ENCODE measurements around the gene PDE4D.
"Not testable (repeated sequence)": the region's sequence is repeated elsewhere in the genome, so short reads cannot be mapped to it uniquely, and the experiment has no call there.

PDE4D gene

DNA sequence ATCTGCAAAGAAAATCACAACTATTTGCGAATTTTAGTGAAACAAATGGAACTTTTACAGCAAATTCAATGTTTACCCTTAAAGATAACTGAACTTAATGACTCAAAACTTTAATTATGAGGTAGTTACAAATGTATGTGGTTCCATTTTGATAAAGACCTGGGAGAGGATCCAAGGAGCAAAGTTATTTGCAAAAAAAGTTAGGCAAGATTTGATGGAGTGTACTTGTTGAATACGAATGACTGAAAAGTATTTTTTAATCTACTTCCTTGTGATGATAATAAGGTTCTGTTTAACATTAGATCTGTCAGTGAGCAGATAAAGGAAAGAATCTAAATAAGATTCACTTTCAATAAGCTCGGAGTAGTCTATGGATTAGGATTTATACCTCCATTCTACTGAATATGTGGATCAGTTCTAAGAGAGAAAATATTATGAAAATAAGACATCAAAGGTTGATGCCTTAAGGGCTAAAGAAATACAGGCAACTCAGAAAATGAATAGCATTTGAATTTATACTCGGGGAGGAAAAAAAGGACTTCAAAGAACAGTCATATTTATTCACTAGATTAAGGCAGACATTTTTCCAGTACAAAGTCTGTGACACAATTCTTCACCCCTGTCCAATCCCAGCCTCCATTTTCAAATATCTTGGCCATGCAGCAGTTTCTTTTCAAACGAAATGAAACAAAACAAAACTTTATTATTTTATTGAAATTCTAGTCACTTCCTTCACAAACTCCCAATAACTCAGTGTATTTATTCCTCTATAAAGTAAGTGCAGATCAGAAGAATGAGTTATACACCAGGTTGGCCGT is 199.8 kb downstream of the PDE4D start:
- no peak for DNase-seq

GRCh38 chr5:59685793-59686192 is 207.7 kb downstream of the PDE4D start:
- no peak for DNase-seq

DNA sequence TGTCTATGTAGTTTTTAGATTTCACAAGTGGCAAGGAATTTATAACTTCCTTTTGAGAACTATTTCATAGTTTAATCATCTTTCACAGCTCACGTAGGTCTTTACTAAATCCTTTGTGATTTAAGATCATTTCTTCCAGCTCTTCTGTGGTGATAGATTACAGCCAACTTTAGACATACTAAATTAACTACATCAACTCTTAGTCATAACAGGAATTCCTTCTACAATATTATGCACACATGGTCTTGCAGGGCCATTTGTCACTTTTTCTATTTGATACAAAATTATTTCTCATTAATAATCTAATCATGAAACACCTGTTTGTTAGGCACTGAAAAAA is 208.4 kb downstream of the PDE4D start:
- no peak for DNase-seq

DNA sequence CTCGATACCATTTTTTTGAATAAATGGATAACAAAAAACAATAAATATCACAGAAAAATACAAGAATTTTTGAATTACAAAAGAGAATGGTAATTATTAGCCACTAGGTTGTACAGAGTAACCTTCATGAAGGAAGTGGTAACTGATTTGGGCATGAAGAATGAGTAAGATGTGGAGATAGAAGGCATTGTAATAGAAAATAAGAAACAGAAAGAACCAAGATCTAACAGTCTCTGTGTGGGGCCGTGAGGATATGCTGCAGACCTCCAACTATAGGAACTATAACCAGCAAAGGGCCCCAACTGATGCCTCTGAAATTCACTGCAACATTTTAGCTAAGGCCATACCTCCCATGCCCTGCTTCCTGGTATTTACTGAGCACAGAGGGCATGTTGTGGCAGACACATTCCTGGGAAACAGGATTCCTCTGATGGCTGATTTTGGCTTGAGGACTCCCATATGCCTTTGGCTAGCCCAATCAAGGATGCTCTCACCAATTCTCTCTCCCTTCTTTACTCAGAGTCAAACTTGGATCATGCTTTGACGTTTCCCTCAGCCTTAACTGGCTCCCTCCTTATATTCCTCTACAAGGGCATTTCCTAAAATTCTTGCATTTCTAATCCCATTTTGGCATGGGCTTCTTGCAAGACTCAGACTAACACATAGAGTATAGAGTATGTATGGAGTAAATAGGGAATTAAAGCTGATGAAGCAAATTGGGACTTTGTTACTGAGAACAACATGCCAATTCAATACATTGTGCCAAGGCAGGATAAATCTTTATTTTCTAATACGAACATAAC is 208.9 kb downstream of the PDE4D start:
- no peak for DNase-seq

GRCh38 chr5:59683311-59683710 is 210.2 kb downstream of the PDE4D start:
- DNase-seq: no peak

GRCh38 chr5:59682542-59682941 is 211.0 kb downstream of the PDE4D start:
- no peak for DNase-seq

- no peak for DNase-seq
These were observed 214.6 kb downstream of the PDE4D start for GRCh38 chr5:59678943-59679342.

- DNase-seq: no peak
These were observed 218.8 kb downstream of the PDE4D start for GRCh38 chr5:59674763-59675162.

DNA sequence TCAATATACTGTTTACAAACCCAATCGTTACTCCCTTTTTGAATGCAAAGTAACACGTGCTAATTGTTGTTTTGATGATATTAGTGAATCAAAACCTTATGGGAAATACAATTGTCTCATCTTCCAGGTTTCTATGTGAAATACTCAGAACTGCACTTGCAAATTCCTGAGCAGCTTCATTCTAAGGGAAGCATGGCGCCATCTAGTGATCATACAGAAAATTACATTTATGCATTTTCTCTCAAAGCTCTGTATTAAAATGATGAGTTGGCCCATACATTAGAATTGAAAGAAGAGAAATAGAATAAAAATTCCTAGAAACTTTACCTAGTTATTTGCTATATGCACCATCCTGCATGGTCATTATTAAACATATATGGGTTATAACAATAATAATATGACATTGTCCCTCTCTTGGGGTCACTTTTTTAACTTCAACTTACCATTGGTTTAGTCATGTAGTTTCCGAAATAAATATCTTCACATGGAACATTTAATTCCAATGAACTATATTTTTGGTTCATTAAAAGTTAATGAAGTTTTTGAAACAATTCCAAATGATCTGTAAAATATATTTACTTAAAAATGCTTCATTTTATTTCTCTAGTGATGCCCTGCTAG is 220.0 kb downstream of the PDE4D start:
- no peak for DNase-seq

DNA sequence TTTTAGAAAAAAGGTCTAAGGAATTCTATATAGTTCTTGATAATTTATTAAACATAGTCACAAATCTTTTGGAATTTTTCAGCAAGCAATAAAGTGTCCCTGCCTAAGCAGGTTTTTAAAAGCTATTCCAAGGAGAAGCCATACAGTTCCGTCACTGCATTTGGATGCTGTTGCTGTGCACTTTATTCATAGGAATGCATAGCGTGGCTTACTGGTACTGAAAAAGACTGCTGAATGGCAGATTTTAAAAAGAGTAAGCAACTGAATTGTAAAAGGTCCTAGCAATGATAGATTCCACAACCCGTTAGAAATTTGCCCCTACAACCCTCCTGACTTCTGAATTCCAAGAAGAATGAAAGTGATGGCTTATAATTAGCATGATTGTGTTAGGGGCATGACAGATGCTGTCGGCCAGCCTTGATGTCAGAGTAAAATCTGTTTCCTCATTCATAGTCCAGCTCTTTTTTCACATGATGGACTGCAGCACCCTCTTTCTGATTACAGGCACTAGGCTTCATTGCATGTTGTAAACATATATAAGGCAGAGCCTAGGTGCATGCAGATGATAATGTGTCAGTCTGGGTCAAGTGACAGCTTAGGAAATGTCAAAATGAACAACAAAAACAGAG is 227.0 kb downstream of the PDE4D start:
- DNase-seq: no peak

GRCh38 chr5:59665832-59666203 is 227.7 kb downstream of the PDE4D start:
- DNase-seq: not testable (repeated sequence)

DNA sequence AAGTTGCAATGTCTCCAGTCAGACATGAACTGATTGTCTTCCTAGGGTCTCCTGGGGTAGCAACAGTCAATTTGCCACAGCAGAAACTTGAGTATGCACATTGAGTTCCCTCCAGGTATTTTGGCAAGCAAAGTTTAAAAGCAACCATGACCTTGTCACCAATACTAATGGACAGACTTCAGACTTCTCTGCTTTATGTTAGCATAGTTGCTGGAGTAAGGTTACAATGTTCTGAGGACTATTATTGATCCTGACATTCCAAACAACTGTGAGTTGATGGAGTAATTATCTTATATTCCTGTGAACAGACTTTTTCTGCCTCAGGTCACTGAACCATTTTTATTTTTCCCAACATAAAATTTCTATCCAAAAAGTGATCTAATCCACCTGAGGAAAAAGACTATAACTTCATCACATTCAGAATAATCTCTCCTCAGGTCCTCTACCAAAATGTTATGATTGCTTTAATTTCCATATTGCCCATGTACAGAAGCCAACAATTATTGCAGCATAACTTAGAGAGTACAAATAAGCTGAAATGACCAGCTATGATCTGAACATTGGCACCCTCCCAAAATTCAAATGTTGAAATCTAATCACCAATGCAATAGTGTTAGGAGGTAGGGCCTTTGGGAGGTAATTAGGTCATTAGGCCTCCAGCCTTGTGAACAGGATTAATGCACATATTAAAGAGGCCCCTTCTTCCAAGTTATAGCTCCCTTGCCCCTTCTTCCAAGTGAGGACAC is 228.3 kb downstream of the PDE4D start:
- no peak for DNase-seq

- no peak for DNase-seq
These were observed 231.4 kb downstream of the PDE4D start for GRCh38 chr5:59661954-59662615.

GRCh38 chr5:59661311-59661710 is 232.2 kb downstream of the PDE4D start:
- no peak for DNase-seq

GRCh38 chr5:59660737-59661136 is 232.8 kb downstream of the PDE4D start:
- DNase-seq: no peak

- DNase-seq: no peak
These were observed 236.9 kb downstream of the PDE4D start for GRCh38 chr5:59656351-59657254.

- no peak for DNase-seq
These were observed 237.7 kb downstream of the PDE4D start for GRCh38 chr5:59655693-59656309.

DNA sequence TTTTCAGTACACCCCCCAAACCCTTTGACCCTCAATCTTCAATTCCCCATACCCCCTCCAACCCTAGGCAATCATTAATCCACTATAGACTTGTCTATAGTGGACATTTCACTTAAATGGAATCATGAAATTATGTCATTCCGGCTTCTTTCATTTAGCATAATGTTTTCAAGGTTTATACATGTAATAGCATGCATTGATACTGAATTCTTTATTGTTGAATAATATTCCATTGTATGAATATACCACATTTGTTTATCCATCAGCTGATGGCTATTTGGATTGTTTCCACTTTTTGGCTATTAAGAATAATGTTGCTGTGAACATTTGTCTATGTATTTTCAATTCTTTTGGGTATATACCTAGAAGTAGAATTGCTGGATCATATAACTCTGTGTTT is 238.8 kb downstream of the PDE4D start:
- no peak for DNase-seq

DNA sequence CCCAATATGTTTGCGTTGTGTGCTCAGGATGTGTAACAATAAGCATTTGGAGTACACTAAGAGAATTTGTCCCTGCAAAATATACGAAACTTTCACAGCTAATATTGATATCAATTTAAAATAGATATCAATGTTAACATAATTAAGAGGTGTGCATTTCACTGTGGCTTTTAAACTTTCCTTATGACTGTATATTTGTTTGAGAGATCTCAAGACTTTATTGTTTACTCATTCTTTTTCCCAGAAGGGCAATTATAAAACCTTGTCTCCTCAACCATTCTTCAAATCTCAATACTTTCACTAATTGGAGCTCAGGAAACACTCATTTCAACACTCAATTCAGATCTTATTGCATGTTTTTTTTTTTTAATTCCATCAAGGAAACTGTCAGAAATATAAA is 241.1 kb downstream of the PDE4D start:
- DNase-seq: no peak

All from activated CD4-positive, alpha-beta T cell treated with anti-CD3 and anti-CD28 coated beads for 48 hours (primary cell).